Upper lobe of left lung (tissue), 6 donors: Measurements from ENCODE around the gene KDM4E. TPM values are rescaled to one million over a fixed set of nuclear protein-coding genes. Genes with fewer than 3 reads are reported as not detected.

Source experiments
- ATAC-seq, 2 donors: fragments of 200-7000 bp; cut with Tn5 transposase; one replicate each; pipeline ENCODE4 v1.9.1; 2022; ENCODE audit warnings: mild to moderate bottlenecking in 2 of 2, moderate library complexity in 2 of 2; ENCODE audit not compliant: low FRiP score in 2 of 2
- DNase-seq, 2 donors: peaks; one replicate each; pipeline ENCODE4 v3.0.0-alpha.2; 2019 to 2020
- H3K27ac ChIP-seq, 4 donors: fragments of 200-600 bp; sonication (generic); one replicate each; pipeline ENCODE4 v1.5.1; 2016 to 2019
- H3K27me3 ChIP-seq, 4 donors: fragments of 200-600 bp; sonication (generic); one replicate each; pipeline ENCODE4 v1.5.1; 2017 to 2019
- H3K36me3 ChIP-seq, 4 donors: fragments of 200-600 bp; sonication (generic); one replicate each; pipeline ENCODE4 v1.5.1; 2016 to 2019
- H3K4me1 ChIP-seq, 4 donors: fragments of 200-600 bp; sonication (generic); one replicate each; pipeline ENCODE4 v1.5.1; 2018 to 2019
- H3K4me3 ChIP-seq, 4 donors: fragments of 200-600 bp; sonication (generic); one replicate each; pipeline ENCODE4 v1.5.1; 2017 to 2019; ENCODE audit warnings: mild to moderate bottlenecking in 2 of 4, moderate library complexity in 1 of 4
- H3K9me3 ChIP-seq, 4 donors: fragments of 200-600 bp; sonication (generic); one replicate each; pipeline ENCODE4 v1.5.1; 2018 to 2019
- CTCF ChIP-seq, 6 experiments: fragments of 450-650 bp in 4 of 6; fragments of 200-600 bp in 2 of 6; sonication (generic) in 2 of 6; IDR thresholded peaks; one replicate each; pipeline ENCODE4 v1.5.1; 2016 to 2019; ENCODE audit warnings: antibody characterized with exemption in 6 of 6
- EP300 ChIP-seq, 4 donors: sonication (generic); formaldehyde crosslinking; IDR thresholded peaks; one replicate each; pipeline ENCODE4 v1.5.1; 2017; ENCODE audit warnings: antibody characterized with exemption in 4 of 4, control low read depth in 2 of 4
- POLR2A ChIP-seq, 4 donors: fragments of 450-650 bp; IDR thresholded peaks; one replicate each; pipeline ENCODE4 v1.5.1; 2016 to 2017; ENCODE audit warnings: antibody characterized with exemption in 4 of 4, mild to moderate bottlenecking in 2 of 4
- POLR2AphosphoS5 ChIP-seq, 2 donors: sonication (generic); formaldehyde crosslinking; IDR thresholded peaks; one replicate each; pipeline ENCODE4 v1.5.1; 2017; ENCODE audit warnings: antibody characterized with exemption in 2 of 2
- WGBS, 2 donors: methylation state at CpG; one replicate each; pipeline ENCODE4 v1.1.5; 2017 to 2018; 5-methylcytosine and 5-hydroxymethylcytosine counted together
- total RNA-seq, 6 donors: library from RNA; depleted of rRNA in 4 of 6; stranded (reverse); fragments of >200 nt in 4 of 6; gene quantifications; one replicate each; pipeline versions ENCODE4 v1.1.0 to v1.2.1, GENCODE V29; 2016 to 2021
- donor health status: DM: no; HTN: no; CAD: no; lungs with moderate emphysema.
- donor health status: DM: no; HTN: yes; CAD: no; lungs with severe emphysema.

KDM4E gene
- total RNA-seq, 6 donors from 2014 or later = not detected

GRCh38 chr11:95059046-95059445 lies 34.0 kb downstream of the KDM4E start:
- Histone ChIP-seq H3K9me3 (no peaks in the 10 kb centered on the region), H3K27ac (no peak overlapping the region), H3K4me3 (no peak overlapping the region), H3K27me3 (no peaks in the 10 kb centered on the region), H3K36me3 (no peaks in the 10 kb centered on the region), H3K4me1 (no peaks in the 10 kb centered on the region)
- 82 to 87% methylated on average over 6 of the region's 6 CpGs for WGBS, 2 donors
- DNase-seq (no peak), ATAC-seq (no peak)
- TF ChIP-seq POLR2A (IDR thresholded peaks at IDR 0.05) (no peak), CTCF (IDR thresholded peaks at IDR 0.05) (no peak), EP300 (IDR thresholded peaks at IDR 0.05) (no peak)

- DNase-seq = no peak
- no peaks in the 10 kb centered on the region for H3K27me3 ChIP-seq
- no peaks in the 10 kb centered on the region for H3K9me3 ChIP-seq
- TF ChIP-seq POLR2AphosphoS5 (IDR thresholded peaks at IDR 0.05) (no peak), CTCF (IDR thresholded peaks at IDR 0.05) (no peak), POLR2A (IDR thresholded peaks at IDR 0.05) (no peak), EP300 (IDR thresholded peaks at IDR 0.05) (no peak)
- no peak overlapping the region for H3K4me3 ChIP-seq
- H3K27ac ChIP-seq = no peak overlapping the region
- WGBS, 2 donors = 90 to 97% methylated on average over 1 of the region's 1 CpG
- no peaks in the 10 kb centered on the region for H3K36me3 ChIP-seq
- peaks cover 6 to 15% (median 10%) of the 10 kb centered on the region in 4 donors for H3K4me1 ChIP-seq
- no peak for ATAC-seq
These were observed 40.3 kb downstream of the KDM4E start for GRCh38 chr11:95065336-95065735.

- H3K4me3 ChIP-seq = peak within 1 kb of the TSS; percentile 63 to 76 (median 70)
- no peak for ATAC-seq
- H3K9me3 ChIP-seq = no peaks in the 10 kb centered on the region
- H3K27me3 ChIP-seq = no peaks in the 10 kb centered on the region
- peaks cover 6 to 15% (median 10%) of the 10 kb centered on the region in 4 donors for H3K4me1 ChIP-seq
- no peak for TF ChIP-seq CTCF (IDR thresholded peaks at IDR 0.05)
- TF ChIP-seq POLR2AphosphoS5 (IDR thresholded peaks at IDR 0.05) = no peak
- TF ChIP-seq POLR2A (IDR thresholded peaks at IDR 0.05) = no peak
- TF ChIP-seq EP300 (IDR thresholded peaks at IDR 0.05) = no peak
- no peaks in the 10 kb centered on the region for H3K36me3 ChIP-seq
- no peak for DNase-seq
- H3K27ac ChIP-seq = peak within 1 kb of the TSS; percentile 93 to 99 (median 96)
- 0% methylated on average over 4 of the region's 4 CpGs for WGBS, 2 donors
These were observed 41.6 kb downstream of the KDM4E start, which contains the start of gene SRSF8 for GRCh38 chr11:95066716-95067038. Gene SRSF8, plus strand, starts transcription at chr11:95066919. Its CDS starts 308 bp downstream, at chr11:95067227.

GRCh38 chr11:95067039-95067840 lies 42.2 kb downstream of the KDM4E start:
- DNase-seq (peak; percentile 69 to 97), ATAC-seq (peak; percentile 93 to 94)
- TF ChIP-seq CTCF (IDR thresholded peaks at IDR 0.05) (peak; percentile 61 to 90 (median 68)), POLR2A (IDR thresholded peaks at IDR 0.05) (peak in 2 of 4 donors; percentile 78 to 80), EP300 (IDR thresholded peaks at IDR 0.05) (no peak), POLR2AphosphoS5 (IDR thresholded peaks at IDR 0.05) (peak; percentile 75 to 87)
- Histone ChIP-seq H3K27ac (peak overlapping the region; percentile 93 to 99 (median 96)), H3K4me1 (peaks cover 6 to 15% (median 10%) of the 10 kb centered on the region in 4 donors), H3K36me3 (no peaks in the 10 kb centered on the region), H3K9me3 (no peaks in the 10 kb centered on the region), H3K4me3 (peak overlapping the region; percentile 63 to 76 (median 70)), H3K27me3 (no peaks in the 10 kb centered on the region)
- WGBS, 2 donors = 0 to 1% methylated on average over 20 to 41 of the region's 98 CpGs
